HEK293 (cell line): ENCODE measurements around the gene ZYX.

ENCODE experiments used
- CTCF ChIA-PET: fragments of 350-600 bp; formaldehyde crosslinking; extraction: SDS; loops from one replicate; lab custom pipeline; 2021; ENCODE audit warnings: antibody characterized with exemption; lab: Yijun Ruan, JAX
- POLR2A ChIA-PET: fragments of 300-600 bp; formaldehyde crosslinking; extraction: SDS; loops from one replicate; lab custom pipeline; 2020; ENCODE audit warnings: antibody characterized with exemption, inconsistent platforms; lab: Yijun Ruan, JAX
- H3K27ac ChIP-seq: fragments of 200-500 bp; sonication (Bioruptor generic); 2 replicates; pipeline ENCODE4 v1.5.1; 2014; ENCODE audit warnings: low read depth, low read length, control low read depth, inconsistent platforms; ENCODE audit errors: extremely low read depth
- H3K36me3 ChIP-seq, 2 experiments: fragments of 200-500 bp in 1 of 2; sonication (Bioruptor generic) in 1 of 2; 1 replicate in 1 of 2; 2 replicates in 1 of 2; pipeline ENCODE4 v1.5.1; 2014 to 2017; ENCODE audit warnings: inconsistent platforms in 2 of 2, low read length in 2 of 2; ENCODE audit not compliant: control insufficient read depth in 2 of 2, insufficient read depth in 1 of 2
- H3K4me1 ChIP-seq: fragments of 200-500 bp; sonication (Bioruptor generic); 2 replicates; pipeline ENCODE4 v1.5.1; 2014; ENCODE audit warnings: mild to moderate bottlenecking, low read length, inconsistent platforms; ENCODE audit not compliant: control insufficient read depth, insufficient read depth
- H3K4me3 ChIP-seq: 2 replicates; pipeline ENCODE4 v1.5.1; 2011; ENCODE audit warnings: low read depth, mild to moderate bottlenecking, control low read depth, low read length, moderate library complexity
- H3K9me3 ChIP-seq: fragments of 200-500 bp; sonication (Bioruptor generic); 2 replicates; pipeline ENCODE4 v1.5.1; 2014; ENCODE audit warnings: low read depth, low read length, inconsistent platforms; ENCODE audit not compliant: control insufficient read depth, insufficient read depth
- EGR2 ChIP-seq: fragments of 450-650 bp; formaldehyde crosslinking; IDR thresholded peaks from 2 replicates; pipeline ENCODE4 v1.5.1; 2016; ENCODE audit warnings: low read depth, missing biosample characterization, missing genetic modification characterization
- GLI4 ChIP-seq: fragments of 450-650 bp; formaldehyde crosslinking; IDR thresholded peaks from 2 replicates; pipeline ENCODE4 v1.5.1; 2016; ENCODE audit warnings: missing biosample characterization, missing genetic modification characterization
- SCRT2 ChIP-seq: fragments of 450-650 bp; formaldehyde crosslinking; IDR thresholded peaks from 2 replicates; pipeline ENCODE4 v1.5.1; 2016; ENCODE audit warnings: missing biosample characterization, missing genetic modification characterization
- ZBTB7A ChIP-seq: fragments of 450-650 bp; formaldehyde crosslinking; IDR thresholded peaks from 2 replicates; pipeline ENCODE4 v1.5.1; 2016; ENCODE audit warnings: low read depth, missing biosample characterization, missing genetic modification characterization
- ZNF19 ChIP-seq: fragments of 450-650 bp; formaldehyde crosslinking; IDR thresholded peaks from 2 replicates; pipeline ENCODE4; 2016; ENCODE audit warnings: missing biosample characterization, missing genetic modification characterization, low read depth
- ZNF311 ChIP-seq: fragments of 450-650 bp; formaldehyde crosslinking; IDR thresholded peaks from 2 replicates; pipeline ENCODE4 v1.5.1; 2017; ENCODE audit warnings: missing biosample characterization, missing genetic modification characterization, borderline replicate concordance
- ZNF350 ChIP-seq: fragments of 450-650 bp; formaldehyde crosslinking; IDR thresholded peaks from 2 replicates; pipeline ENCODE4 v1.5.0; 2017; ENCODE audit warnings: missing biosample characterization, mild to moderate bottlenecking, missing genetic modification characterization
- ZNF37A ChIP-seq: fragments of 450-650 bp; IDR thresholded peaks from 2 replicates; pipeline ENCODE4 v1.5.1; 2018; ENCODE audit warnings: missing biosample characterization, missing genetic modification characterization
- ZNF433 ChIP-seq: fragments of 450-650 bp; formaldehyde crosslinking; IDR thresholded peaks from 2 replicates; pipeline ENCODE4 v1.5.1; 2016; ENCODE audit warnings: missing biosample characterization, missing genetic modification characterization, low read depth
- ZNF514 ChIP-seq: fragments of 450-650 bp; formaldehyde crosslinking; IDR thresholded peaks from 2 replicates; pipeline ENCODE4 v1.5.1; 2016; ENCODE audit warnings: missing biosample characterization, missing genetic modification characterization
- ZNF544 ChIP-seq: fragments of 450-650 bp; formaldehyde crosslinking; IDR thresholded peaks from 2 replicates; pipeline ENCODE4 v1.5.0; 2017; ENCODE audit warnings: missing biosample characterization, missing genetic modification characterization
- ZNF548 ChIP-seq: fragments of 450-650 bp; formaldehyde crosslinking; IDR thresholded peaks from 2 replicates; pipeline ENCODE4 v1.5.1; 2016; ENCODE audit warnings: missing biosample characterization, missing genetic modification characterization
- ZNF785 ChIP-seq: fragments of 450-650 bp; formaldehyde crosslinking; IDR thresholded peaks from 2 replicates; pipeline ENCODE4 v1.5.1; 2016; ENCODE audit warnings: missing biosample characterization, missing genetic modification characterization
- ZNF830 ChIP-seq: fragments of 450-650 bp; IDR thresholded peaks from 2 replicates; pipeline ENCODE4 v1.5.0; 2018; ENCODE audit warnings: missing biosample characterization, missing genetic modification characterization, low read depth, mild to moderate bottlenecking, moderate library complexity
- ZNF837 ChIP-seq: fragments of 450-650 bp; formaldehyde crosslinking; IDR thresholded peaks from 2 replicates; pipeline ENCODE4 v1.5.1; 2016; ENCODE audit warnings: missing biosample characterization, missing genetic modification characterization
- ZSCAN16 ChIP-seq: fragments of 450-650 bp; formaldehyde crosslinking; IDR thresholded peaks from 2 replicates; pipeline ENCODE4 v1.5.1; 2016; ENCODE audit warnings: missing biosample characterization, missing genetic modification characterization
- TF ChIP-seq, protein P1 (sequence below): sonication (generic); formaldehyde crosslinking; IDR thresholded peaks from 2 replicates; pipeline ENCODE4 v1.8.1; 2022; ENCODE audit warnings: mild to moderate bottlenecking, moderate library complexity, missing genetic modification reagents
- TF ChIP-seq, protein P2 (sequence below): fragments of 450-650 bp; formaldehyde crosslinking; IDR thresholded peaks from 2 replicates; pipeline ENCODE4 v1.5.1; 2016; ENCODE audit warnings: missing biosample characterization, missing genetic modification characterization, low read depth
- TF ChIP-seq, protein P3 (sequence below): fragments of 450-650 bp; formaldehyde crosslinking; IDR thresholded peaks from 2 replicates; pipeline ENCODE4 v1.5.1; 2016; ENCODE audit warnings: missing biosample characterization, missing genetic modification characterization

ZYX gene

DNA sequence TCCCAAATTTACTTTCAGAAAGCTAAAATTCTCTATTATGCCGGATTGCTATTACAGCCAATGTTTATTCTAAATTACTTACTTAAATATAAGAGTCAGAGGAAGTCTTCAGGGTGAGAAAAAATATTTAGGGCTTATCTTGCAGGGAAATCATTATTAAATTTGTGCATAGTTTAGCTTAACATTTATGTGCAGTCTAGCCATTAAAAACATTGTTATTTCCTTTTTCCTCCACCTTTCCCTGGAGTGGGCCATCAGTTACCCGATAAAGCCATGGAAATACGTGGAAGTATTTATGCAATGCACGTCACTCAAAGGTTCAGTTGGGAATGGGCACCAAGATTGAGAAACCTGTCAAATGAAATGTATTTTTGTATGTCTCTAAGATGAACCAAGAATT is 52.6 kb downstream of the ZYX start:
- CTCF ChIA-PET = interaction anchor here (1.0 to 1.3 kb wide), 3 partner anchors 14 to 193 kb away, joined by 3 to 5 read pairs (median 4); no protein-coding TSS in a partner anchor
- no peaks in the 10 kb centered on the region for H3K9me3 ChIP-seq
- TF ChIP-seq ZNF19 (tag by site-specific recombination) (no peak), ZNF350 (tag by site-specific recombination) (no peak), ZNF837 (tag by site-specific recombination) (no peak), ZNF311 (no peak), ZNF548 (no peak), GLI4 (no peak), EGR2 (tag by site-specific recombination) (no peak), ZNF433 (tag by site-specific recombination) (no peak), ZNF37A (tag by site-specific recombination) (no peak), SCRT2 (tag by site-specific recombination) (no peak), ZNF544 (tag by site-specific recombination) (no peak), ZBTB7A (no peak), ZNF785 (tag by site-specific recombination) (no peak)
- TF ChIP-seq, protein P1, sequence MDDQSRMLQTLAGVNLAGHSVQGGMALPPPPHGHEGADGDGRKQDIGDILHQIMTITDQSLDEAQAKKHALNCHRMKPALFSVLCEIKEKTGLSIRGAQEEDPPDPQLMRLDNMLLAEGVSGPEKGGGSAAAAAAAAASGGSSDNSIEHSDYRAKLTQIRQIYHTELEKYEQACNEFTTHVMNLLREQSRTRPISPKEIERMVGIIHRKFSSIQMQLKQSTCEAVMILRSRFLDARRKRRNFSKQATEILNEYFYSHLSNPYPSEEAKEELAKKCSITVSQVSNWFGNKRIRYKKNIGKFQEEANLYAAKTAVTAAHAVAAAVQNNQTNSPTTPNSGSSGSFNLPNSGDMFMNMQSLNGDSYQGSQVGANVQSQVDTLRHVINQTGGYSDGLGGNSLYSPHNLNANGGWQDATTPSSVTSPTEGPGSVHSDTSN = no peak
- POLR2A ChIA-PET = no interaction called here
- H3K4me3 ChIP-seq = no peak overlapping the region
- no peaks in the 10 kb centered on the region for H3K4me1 ChIP-seq
- no peak overlapping the region for H3K27ac ChIP-seq
- no peaks in the 10 kb centered on the region for H3K36me3 ChIP-seq

DNA sequence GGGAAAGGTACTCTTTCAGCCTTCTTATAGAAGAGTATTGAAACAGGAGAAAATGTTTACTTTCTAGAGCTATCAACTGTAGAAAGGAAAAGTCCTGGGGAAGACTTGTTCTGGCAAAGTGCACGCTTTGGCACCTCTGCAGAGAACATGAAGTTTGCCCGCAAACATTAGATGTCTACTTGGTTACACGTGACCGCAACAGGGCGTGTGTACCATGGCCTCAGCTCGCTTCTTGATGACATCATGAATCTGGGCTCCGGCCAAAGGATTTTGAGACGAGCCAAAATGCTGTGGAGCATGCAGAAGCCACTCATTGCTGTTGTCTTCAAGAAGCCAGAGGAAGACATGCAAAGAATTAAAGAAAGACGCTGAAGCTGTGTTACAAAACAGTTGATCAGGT is 53.5 kb downstream of the ZYX start:
- Histone ChIP-seq H3K27ac (no peak overlapping the region), H3K36me3 (no peaks in the 10 kb centered on the region), H3K4me3 (no peak overlapping the region), H3K9me3 (no peaks in the 10 kb centered on the region), H3K4me1 (no peaks in the 10 kb centered on the region)
- no peak for TF ChIP-seq ZSCAN16 (tag by site-specific recombination)
- TF ChIP-seq, protein P2, sequence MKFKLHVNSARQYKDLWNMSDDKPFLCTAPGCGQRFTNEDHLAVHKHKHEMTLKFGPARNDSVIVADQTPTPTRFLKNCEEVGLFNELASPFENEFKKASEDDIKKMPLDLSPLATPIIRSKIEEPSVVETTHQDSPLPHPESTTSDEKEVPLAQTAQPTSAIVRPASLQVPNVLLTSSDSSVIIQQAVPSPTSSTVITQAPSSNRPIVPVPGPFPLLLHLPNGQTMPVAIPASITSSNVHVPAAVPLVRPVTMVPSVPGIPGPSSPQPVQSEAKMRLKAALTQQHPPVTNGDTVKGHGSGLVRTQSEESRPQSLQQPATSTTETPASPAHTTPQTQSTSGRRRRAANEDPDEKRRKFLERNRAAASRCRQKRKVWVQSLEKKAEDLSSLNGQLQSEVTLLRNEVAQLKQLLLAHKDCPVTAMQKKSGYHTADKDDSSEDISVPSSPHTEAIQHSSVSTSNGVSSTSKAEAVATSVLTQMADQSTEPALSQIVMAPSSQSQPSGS = peak; percentile 71
- ChIA-PET POLR2A (no interaction called here), CTCF (interaction anchor here (1.0 to 1.3 kb wide), 2 partner anchors 13 to 194 kb away, joined by 3 to 5 read pairs; no protein-coding TSS in a partner anchor)

DNA sequence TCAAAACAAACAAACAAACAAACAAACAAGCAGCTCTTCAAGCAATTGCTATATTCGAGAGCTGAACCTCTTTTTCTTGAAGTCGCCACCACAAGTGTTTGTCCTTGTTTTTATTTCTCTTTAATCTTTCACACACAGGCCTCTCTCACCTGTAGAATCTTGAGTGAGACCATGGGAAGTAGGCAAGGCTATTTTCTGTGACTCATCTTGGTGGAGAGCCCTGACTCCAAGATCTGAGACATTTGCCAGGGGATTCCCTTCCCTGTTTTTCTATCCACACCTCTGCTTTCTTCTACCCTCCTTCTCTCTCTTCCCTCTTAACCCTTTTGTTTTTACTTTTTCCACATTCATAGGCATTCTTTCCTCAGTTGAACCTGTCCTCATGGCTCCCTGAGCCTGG is 54.1 kb downstream of the ZYX start:
- no peak overlapping the region for H3K27ac ChIP-seq
- no peak overlapping the region for H3K4me3 ChIP-seq
- ChIA-PET CTCF (interaction anchor here (1.3 kb wide), 1 partner anchor 195 kb away, joined by 5 read pairs; no protein-coding TSS in a partner anchor), POLR2A (no interaction called here)
- no peak for TF ChIP-seq ZNF514 (tag by site-specific recombination)
- TF ChIP-seq ZNF830 = no peak
- TF ChIP-seq, protein P3, sequence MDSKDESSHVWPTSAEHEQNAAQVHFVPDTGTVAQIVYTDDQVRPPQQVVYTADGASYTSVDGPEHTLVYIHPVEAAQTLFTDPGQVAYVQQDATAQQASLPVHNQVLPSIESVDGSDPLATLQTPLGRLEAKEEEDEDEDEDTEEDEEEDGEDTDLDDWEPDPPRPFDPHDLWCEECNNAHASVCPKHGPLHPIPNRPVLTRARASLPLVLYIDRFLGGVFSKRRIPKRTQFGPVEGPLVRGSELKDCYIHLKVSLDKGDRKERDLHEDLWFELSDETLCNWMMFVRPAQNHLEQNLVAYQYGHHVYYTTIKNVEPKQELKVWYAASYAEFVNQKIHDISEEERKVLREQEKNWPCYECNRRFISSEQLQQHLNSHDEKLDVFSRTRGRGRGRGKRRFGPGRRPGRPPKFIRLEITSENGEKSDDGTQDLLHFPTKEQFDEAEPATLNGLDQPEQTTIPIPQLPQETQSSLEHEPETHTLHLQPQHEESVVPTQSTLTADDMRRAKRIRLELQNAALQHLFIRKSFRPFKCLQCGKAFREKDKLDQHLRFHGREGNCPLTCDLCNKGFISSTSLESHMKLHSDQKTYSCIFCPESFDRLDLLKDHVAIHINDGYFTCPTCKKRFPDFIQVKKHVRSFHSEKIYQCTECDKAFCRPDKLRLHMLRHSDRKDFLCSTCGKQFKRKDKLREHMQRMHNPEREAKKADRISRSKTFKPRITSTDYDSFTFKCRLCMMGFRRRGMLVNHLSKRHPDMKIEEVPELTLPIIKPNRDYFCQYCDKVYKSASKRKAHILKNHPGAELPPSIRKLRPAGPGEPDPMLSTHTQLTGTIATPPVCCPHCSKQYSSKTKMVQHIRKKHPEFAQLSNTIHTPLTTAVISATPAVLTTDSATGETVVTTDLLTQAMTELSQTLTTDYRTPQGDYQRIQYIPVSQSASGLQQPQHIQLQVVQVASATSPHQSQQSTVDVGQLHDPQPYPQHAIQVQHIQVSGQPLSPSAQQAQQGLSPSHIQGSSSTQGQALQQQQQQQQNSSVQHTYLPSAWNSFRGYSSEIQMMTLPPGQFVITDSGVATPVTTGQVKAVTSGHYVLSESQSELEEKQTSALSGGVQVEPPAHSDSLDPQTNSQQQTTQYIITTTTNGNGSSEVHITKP (tag by site-specific recombination) = peak; percentile 51; the same call in 1 of the 2 replicates
- no peaks in the 10 kb centered on the region for H3K36me3 ChIP-seq
- H3K9me3 ChIP-seq = no peaks in the 10 kb centered on the region
- H3K4me1 ChIP-seq = no peaks in the 10 kb centered on the region
